Bronchial epithelial cell (primary cell): ENCODE results near the gene ELAPOR1. TPM values are rescaled to one million over a fixed set of nuclear protein-coding genes. Genes with fewer than 3 reads are reported as not detected.

Experiments
- DNase-seq: peaks from one replicate; pipeline ENCODE4 v3.0.0-alpha.2; 2010; ENCODE audit warnings: low read depth
- FAIRE-seq: peaks from 2 replicates; lab custom pipeline; 2011; peaks lifted over from hg19 to GRCh38; lab: Jason Lieb, UNC
- H3K27me3 ChIP-seq: 2 replicates; pipeline ENCODE4 v1.5.1; 2011; ENCODE audit warnings: low read length; ENCODE audit not compliant: control insufficient read depth, insufficient read depth
- H3K36me3 ChIP-seq: 2 replicates; pipeline ENCODE4 v1.5.1; 2011; ENCODE audit warnings: low read length; ENCODE audit not compliant: control insufficient read depth, insufficient read depth
- H3K4me3 ChIP-seq: 2 replicates; pipeline ENCODE4 v1.5.1; 2011; ENCODE audit warnings: mild to moderate bottlenecking, low read depth, low read length, control low read depth
- total RNA-seq: library from RNA; depleted of rRNA; stranded (reverse); fragments of >200 nt; gene quantifications from 2 replicates; pipeline ENCODE4 v1.2.1, GENCODE V29; 2014
- TF ChIP-seq, protein P1 (sequence below): IDR thresholded peaks from 2 replicates; pipeline ENCODE4 v1.5.1; 2011; ENCODE audit warnings: mild to moderate bottlenecking, moderate library complexity, low read length, control low read depth, inconsistent platforms; ENCODE audit not compliant: insufficient read depth, severe bottlenecking

The ELAPOR1 gene, protein sequence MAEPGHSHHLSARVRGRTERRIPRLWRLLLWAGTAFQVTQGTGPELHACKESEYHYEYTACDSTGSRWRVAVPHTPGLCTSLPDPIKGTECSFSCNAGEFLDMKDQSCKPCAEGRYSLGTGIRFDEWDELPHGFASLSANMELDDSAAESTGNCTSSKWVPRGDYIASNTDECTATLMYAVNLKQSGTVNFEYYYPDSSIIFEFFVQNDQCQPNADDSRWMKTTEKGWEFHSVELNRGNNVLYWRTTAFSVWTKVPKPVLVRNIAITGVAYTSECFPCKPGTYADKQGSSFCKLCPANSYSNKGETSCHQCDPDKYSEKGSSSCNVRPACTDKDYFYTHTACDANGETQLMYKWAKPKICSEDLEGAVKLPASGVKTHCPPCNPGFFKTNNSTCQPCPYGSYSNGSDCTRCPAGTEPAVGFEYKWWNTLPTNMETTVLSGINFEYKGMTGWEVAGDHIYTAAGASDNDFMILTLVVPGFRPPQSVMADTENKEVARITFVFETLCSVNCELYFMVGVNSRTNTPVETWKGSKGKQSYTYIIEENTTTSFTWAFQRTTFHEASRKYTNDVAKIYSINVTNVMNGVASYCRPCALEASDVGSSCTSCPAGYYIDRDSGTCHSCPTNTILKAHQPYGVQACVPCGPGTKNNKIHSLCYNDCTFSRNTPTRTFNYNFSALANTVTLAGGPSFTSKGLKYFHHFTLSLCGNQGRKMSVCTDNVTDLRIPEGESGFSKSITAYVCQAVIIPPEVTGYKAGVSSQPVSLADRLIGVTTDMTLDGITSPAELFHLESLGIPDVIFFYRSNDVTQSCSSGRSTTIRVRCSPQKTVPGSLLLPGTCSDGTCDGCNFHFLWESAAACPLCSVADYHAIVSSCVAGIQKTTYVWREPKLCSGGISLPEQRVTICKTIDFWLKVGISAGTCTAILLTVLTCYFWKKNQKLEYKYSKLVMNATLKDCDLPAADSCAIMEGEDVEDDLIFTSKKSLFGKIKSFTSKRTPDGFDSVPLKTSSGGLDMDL
- total RNA-seq = under 0.01 TPM in 1 of 2 replicates, not detected in the other

DNA sequence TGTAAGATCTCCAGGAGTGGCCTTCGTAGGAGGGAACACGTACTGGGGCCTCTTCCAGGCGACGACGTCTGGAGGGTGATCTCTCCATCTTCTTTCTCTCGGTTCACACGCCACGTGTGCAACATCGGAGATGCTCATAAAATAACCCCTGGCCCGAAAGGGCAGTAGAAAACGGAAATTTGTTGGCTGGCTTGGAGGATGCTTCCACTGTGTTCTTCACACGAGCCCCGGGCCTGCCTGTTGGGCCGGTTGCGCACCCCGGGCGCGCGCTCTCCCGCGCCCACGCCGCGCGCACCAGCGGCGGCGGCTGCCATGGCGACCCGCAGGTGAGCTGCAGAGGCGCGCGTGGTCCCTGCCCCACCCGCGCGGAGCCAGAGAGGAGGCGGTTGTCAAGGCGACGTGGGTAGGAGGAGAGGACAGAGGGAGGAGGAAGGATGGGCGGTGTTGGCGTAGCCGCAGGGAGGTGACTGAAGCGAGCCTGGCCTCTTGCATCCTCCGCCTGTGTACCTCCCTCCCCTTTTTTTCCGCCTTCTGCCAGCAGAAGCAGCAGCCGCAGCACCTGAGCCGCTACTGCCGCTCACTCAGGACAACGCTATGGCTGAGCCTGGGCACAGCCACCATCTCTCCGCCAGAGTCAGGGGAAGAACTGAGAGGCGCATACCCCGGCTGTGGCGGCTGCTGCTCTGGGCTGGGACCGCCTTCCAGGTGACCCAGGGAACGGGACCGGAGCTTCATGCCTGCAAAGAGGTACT, at the start of gene ELAPOR1:
Gene ELAPOR1 (plus strand): TSS at position 526 of the 752 bp plus-strand sequence. CDS start 69 bp downstream, at position 595.
- H3K36me3 ChIP-seq = no peaks in the 10 kb centered on the region
- H3K27me3 ChIP-seq = peaks cover 1% of the 10 kb centered on the region
- DNase-seq (peak; percentile 65), FAIRE-seq (no peak)
- TF ChIP-seq, protein P1, sequence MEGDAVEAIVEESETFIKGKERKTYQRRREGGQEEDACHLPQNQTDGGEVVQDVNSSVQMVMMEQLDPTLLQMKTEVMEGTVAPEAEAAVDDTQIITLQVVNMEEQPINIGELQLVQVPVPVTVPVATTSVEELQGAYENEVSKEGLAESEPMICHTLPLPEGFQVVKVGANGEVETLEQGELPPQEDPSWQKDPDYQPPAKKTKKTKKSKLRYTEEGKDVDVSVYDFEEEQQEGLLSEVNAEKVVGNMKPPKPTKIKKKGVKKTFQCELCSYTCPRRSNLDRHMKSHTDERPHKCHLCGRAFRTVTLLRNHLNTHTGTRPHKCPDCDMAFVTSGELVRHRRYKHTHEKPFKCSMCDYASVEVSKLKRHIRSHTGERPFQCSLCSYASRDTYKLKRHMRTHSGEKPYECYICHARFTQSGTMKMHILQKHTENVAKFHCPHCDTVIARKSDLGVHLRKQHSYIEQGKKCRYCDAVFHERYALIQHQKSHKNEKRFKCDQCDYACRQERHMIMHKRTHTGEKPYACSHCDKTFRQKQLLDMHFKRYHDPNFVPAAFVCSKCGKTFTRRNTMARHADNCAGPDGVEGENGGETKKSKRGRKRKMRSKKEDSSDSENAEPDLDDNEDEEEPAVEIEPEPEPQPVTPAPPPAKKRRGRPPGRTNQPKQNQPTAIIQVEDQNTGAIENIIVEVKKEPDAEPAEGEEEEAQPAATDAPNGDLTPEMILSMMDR = no peak
- peak within 1 kb of the TSS; percentile 17 for H3K4me3 ChIP-seq

DNA sequence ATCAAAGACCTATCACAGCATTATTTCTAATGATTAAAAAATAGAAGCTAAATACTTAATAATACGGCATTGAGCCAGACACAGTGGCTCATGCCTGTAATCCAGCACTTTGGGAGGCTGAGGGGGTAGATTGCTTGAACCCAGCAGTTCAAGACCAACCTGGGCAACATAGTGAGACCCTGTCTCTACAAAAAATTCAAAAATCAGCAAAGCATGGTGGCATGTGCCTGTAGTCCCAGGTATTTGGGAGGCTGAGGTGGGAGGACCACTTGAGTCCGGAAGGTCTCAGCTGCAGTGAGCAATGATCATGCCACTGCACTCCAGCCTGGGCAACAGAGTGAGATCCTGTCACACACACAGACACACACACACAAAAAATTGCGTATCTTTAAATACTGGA, 48.8 kb upstream of the ELAPOR1 start:
- FAIRE-seq = no peak
- no peak for DNase-seq
- Histone ChIP-seq H3K36me3 (peaks cover 2% of the 10 kb centered on the region), H3K4me3 (no peak overlapping the region), H3K27me3 (no peaks in the 10 kb centered on the region)
- TF ChIP-seq, protein P1 = no peak

DNA sequence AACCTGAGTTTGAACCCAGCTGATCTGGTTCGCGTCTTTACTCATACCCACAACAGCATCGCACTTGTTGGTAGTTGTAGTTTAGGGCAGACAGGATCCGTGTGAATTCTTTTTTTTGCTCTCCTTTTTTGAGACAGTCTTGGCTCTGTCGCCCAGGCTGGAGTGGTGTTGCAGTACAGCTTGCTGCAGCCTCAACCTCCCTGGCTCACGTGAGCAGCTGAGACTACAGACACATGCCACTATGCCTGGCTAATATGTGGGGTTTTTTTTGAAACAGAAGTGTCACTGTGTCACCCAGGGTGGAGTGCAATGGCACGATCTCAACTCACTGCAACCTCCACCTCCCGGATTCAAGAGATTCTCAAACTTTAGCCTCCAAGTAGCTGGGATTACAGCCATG, 46.0 kb upstream of the ELAPOR1 start:
- TF ChIP-seq, protein P1 = no peak
- FAIRE-seq = no peak
- H3K36me3 ChIP-seq = peaks cover 2% of the 10 kb centered on the region

DNA sequence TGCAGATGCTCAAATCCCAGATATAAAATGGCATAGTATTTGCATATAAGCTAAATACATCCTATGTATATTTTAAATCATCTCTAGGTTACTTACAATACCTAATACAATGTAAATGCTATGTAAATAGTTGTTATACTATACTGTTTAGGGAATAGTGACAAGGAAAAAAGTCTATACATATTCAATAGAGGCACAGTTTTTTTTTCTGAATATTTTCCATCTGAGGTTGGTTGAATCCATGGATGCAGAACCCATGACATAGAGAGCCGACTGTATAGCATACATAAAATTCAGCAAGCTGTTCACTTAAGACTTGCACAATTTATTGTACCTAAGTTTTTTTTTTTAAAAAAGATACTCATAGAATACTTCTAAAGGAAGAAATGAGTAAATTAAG, 44.6 kb upstream of the ELAPOR1 start:
- peaks cover 2% of the 10 kb centered on the region for H3K36me3 ChIP-seq
- no peak for FAIRE-seq
- H3K4me3 ChIP-seq = no peak overlapping the region
- DNase-seq = no peak
- no peaks in the 10 kb centered on the region for H3K27me3 ChIP-seq
- TF ChIP-seq, protein P1 = no peak

More for the DNA sequence above, 46.0 kb upstream of the ELAPOR1 start:
- DNase-seq = no peak
- no peak overlapping the region for H3K4me3 ChIP-seq
- H3K27me3 ChIP-seq = no peaks in the 10 kb centered on the region

DNA sequence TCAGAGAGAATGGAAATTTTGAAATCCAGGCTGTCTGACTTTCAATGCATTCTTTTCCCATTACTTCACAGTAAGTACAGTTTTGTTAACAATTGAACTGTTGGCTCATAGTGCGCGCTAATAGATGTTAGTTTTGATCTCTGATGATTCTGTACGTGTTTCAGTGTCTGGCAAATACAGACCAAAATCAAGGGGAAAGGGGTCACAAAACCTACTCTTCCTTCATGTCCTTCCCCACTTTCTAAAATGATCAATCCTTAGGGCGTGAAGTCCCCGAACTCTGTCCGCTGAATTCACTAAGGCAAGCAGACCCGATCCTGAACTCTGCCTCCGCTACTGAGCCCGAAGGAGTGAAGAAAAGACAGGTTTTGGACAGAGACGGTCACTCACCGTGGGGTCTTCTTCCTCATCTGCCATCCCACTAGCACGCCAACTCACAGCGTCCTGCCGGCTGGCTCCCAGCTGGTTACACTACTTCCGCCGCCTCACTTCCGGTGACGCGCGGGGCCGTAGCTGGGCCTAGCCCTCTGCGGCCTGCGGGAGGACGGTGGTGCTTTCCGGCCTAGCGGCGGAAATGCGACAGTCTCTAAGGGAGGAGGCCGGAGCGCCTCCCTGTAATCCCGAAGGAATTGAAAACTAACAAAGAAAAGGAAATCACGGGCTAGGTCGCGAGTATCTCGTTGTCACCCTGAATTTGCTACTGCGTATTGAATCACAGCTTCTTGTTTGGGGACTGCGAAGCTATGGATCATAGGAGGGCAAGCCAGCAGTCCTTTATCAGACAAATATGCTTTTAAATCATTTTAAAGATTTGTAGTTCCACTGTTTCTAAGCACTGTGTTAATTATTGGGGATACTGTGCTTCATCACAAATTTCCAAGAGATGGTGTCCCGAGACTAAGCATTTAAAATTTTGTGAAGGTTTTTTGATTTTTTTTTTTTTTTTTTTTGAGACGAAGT, 38.1 kb upstream of the ELAPOR1 start, which contains the start of gene TAF13:
Gene TAF13 (minus strand): TSS at position 473 of the 960 bp plus-strand sequence. CDS start 56 bp downstream, at position 417.
- no peaks in the 10 kb centered on the region for H3K27me3 ChIP-seq
- FAIRE-seq (no peak), DNase-seq (peak; percentile 87)
- TF ChIP-seq, protein P1 = peak; percentile 46
- H3K36me3 ChIP-seq = no peaks in the 10 kb centered on the region
- peak within 1 kb of the TSS; percentile 54 for H3K4me3 ChIP-seq
